Liver (tissue), 3 donors: ENCODE results near the gene ZFAND3.

Experiments
- FOXA1 ChIP-seq: IDR thresholded peaks from 2 replicates; pipeline ENCODE4 v1.6.1; 2016; ENCODE audit warnings: antibody characterized with exemption
- GABPA ChIP-seq, 2 donors: IDR thresholded peaks in 1 of 2; conservative IDR thresholded peaks in 1 of 2; 2 replicates each; pipeline ENCODE4 v1.6.1; 2016; ENCODE audit warnings: antibody characterized with exemption in 2 of 2, mild to moderate bottlenecking in 1 of 2, moderate library complexity in 1 of 2
- HNF4G ChIP-seq: IDR thresholded peaks from 2 replicates; pipeline ENCODE4 v1.6.1; 2016; ENCODE audit warnings: antibody characterized with exemption
- JUND ChIP-seq, 2 donors: IDR thresholded peaks; 2 replicates each; pipeline ENCODE4 v1.6.1; 2016; ENCODE audit warnings: antibody characterized with exemption in 2 of 2
- TAF1 ChIP-seq: conservative IDR thresholded peaks from 2 replicates; pipeline ENCODE4 v1.6.1; 2016; ENCODE audit warnings: antibody characterized with exemption, mild to moderate bottlenecking
- TF ChIP-seq, protein P1 (sequence below): IDR thresholded peaks from 2 replicates; pipeline ENCODE4 v1.6.1; 2016; ENCODE audit warnings: antibody characterized with exemption
- TF ChIP-seq, protein P2 (sequence below): IDR thresholded peaks from 2 replicates; pipeline ENCODE4 v1.6.1; 2016; ENCODE audit warnings: antibody characterized with exemption
- TF ChIP-seq, protein P3 (sequence below): fragments of 150-350 bp; IDR thresholded peaks from 2 replicates; pipeline ENCODE4 v1.5.1; 2017; ENCODE audit warnings: improper control_type of control experiment, low read depth, low read length; ENCODE audit not compliant: missing input control
- TF ChIP-seq, protein P4 (sequence below): IDR thresholded peaks from 2 replicates; pipeline ENCODE4 v1.6.1; 2016; ENCODE audit warnings: antibody characterized with exemption
- TF ChIP-seq, protein P5 (sequence below): IDR thresholded peaks from 2 replicates; pipeline ENCODE4 v1.6.1; 2016; ENCODE audit warnings: antibody characterized with exemption, mild to moderate bottlenecking
- donor health status: healthy.
- donor health status: healthy.

DNA sequence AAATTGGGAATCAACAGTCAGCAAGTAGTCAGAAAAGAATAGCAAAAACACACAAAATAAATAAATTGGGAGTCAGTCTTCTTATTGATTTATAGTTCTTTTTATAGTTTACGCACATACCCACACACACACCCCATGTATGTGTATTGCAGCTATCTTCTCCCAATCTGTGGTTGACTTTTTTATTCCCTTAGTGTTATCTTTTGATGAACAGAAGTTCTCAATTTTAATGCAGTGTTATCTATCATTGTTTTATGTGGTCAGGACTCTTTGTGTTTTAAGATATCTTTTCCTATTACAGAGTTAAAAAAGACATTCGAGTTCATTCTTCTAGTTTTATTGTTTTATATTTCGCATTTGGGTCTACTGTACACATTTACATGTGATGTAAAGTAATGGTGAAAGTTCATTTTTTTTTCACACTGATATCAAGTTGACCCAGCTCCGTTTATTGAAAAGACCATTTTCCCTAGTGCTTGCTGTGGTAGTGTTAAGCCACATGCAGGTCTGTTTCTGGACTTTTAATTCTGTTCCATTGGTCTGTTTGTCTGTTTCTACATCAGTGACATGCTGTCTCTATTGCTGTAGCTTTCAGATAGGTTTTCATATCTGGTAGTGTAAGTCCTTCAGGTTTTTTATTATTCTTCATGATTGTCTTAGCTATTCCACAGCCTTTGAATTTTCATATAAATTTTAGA lies 78.4 kb downstream of the ZFAND3 start:
- TF ChIP-seq, protein P1, sequence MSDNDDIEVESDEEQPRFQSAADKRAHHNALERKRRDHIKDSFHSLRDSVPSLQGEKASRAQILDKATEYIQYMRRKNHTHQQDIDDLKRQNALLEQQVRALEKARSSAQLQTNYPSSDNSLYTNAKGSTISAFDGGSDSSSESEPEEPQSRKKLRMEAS: no peak
- TF ChIP-seq JUND (IDR thresholded peaks at IDR 0.05) (no peak), TAF1 (no peak), HNF4G (no peak), GABPA (IDR thresholded peaks at IDR 0.05 in 1 of 2, conservative IDR thresholded peaks at IDR 0.05 in 1 of 2) (no peak), FOXA1 (no peak)
- TF ChIP-seq, protein P2, sequence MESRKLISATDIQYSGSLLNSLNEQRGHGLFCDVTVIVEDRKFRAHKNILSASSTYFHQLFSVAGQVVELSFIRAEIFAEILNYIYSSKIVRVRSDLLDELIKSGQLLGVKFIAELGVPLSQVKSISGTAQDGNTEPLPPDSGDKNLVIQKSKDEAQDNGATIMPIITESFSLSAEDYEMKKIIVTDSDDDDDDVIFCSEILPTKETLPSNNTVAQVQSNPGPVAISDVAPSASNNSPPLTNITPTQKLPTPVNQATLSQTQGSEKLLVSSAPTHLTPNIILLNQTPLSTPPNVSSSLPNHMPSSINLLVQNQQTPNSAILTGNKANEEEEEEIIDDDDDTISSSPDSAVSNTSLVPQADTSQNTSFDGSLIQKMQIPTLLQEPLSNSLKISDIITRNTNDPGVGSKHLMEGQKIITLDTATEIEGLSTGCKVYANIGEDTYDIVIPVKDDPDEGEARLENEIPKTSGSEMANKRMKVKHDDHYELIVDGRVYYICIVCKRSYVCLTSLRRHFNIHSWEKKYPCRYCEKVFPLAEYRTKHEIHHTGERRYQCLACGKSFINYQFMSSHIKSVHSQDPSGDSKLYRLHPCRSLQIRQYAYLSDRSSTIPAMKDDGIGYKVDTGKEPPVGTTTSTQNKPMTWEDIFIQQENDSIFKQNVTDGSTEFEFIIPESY: no peak
- TF ChIP-seq, protein P3, sequence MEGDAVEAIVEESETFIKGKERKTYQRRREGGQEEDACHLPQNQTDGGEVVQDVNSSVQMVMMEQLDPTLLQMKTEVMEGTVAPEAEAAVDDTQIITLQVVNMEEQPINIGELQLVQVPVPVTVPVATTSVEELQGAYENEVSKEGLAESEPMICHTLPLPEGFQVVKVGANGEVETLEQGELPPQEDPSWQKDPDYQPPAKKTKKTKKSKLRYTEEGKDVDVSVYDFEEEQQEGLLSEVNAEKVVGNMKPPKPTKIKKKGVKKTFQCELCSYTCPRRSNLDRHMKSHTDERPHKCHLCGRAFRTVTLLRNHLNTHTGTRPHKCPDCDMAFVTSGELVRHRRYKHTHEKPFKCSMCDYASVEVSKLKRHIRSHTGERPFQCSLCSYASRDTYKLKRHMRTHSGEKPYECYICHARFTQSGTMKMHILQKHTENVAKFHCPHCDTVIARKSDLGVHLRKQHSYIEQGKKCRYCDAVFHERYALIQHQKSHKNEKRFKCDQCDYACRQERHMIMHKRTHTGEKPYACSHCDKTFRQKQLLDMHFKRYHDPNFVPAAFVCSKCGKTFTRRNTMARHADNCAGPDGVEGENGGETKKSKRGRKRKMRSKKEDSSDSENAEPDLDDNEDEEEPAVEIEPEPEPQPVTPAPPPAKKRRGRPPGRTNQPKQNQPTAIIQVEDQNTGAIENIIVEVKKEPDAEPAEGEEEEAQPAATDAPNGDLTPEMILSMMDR: no peak
- TF ChIP-seq, protein P4, sequence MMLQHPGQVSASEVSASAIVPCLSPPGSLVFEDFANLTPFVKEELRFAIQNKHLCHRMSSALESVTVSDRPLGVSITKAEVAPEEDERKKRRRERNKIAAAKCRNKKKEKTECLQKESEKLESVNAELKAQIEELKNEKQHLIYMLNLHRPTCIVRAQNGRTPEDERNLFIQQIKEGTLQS: no peak
- TF ChIP-seq, protein P5, sequence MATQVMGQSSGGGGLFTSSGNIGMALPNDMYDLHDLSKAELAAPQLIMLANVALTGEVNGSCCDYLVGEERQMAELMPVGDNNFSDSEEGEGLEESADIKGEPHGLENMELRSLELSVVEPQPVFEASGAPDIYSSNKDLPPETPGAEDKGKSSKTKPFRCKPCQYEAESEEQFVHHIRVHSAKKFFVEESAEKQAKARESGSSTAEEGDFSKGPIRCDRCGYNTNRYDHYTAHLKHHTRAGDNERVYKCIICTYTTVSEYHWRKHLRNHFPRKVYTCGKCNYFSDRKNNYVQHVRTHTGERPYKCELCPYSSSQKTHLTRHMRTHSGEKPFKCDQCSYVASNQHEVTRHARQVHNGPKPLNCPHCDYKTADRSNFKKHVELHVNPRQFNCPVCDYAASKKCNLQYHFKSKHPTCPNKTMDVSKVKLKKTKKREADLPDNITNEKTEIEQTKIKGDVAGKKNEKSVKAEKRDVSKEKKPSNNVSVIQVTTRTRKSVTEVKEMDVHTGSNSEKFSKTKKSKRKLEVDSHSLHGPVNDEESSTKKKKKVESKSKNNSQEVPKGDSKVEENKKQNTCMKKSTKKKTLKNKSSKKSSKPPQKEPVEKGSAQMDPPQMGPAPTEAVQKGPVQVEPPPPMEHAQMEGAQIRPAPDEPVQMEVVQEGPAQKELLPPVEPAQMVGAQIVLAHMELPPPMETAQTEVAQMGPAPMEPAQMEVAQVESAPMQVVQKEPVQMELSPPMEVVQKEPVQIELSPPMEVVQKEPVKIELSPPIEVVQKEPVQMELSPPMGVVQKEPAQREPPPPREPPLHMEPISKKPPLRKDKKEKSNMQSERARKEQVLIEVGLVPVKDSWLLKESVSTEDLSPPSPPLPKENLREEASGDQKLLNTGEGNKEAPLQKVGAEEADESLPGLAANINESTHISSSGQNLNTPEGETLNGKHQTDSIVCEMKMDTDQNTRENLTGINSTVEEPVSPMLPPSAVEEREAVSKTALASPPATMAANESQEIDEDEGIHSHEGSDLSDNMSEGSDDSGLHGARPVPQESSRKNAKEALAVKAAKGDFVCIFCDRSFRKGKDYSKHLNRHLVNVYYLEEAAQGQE: no peak
